ENCODE measurements around the gene WNT4. TPM values are rescaled to one million over a fixed set of nuclear protein-coding genes. Genes with fewer than 3 reads are reported as not detected.

The WNT4 gene
- total RNA-seq, 1 experiment from 2014 or later: not detected

DNA sequence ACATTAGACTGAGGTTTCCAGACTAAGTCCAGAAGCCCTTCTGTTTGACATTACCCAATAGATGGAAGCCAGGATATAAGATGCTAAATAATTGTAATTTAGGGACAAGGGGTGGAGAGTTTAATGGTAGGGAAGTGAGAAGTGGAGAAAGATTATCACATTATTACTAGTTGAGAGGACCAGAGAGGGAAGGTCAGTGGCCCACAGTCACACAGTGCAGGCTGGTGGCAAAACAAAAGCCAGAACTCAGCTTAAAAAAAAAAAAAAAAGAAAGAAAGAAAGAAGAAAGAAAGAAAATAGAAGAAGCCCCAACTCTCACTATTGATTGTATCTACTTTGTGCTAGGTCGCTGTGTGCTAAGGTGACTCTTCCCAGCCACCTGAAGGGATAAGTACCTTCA is 41.6 kb upstream of the WNT4 start:
- no peak for DNase-seq
- Histone ChIP-seq H3K36me3 (ENCODE audit: insufficient read depth, low read length) (no peaks in the 10 kb centered on the region), H3K9me2 (replicated peaks; ENCODE audit: insufficient read depth, low read length) (no peaks in the 10 kb centered on the region), H3K27me3 (ENCODE audit: low read length) (no peaks in the 10 kb centered on the region), H3K79me2 (ENCODE audit: low read length) (no peaks in the 10 kb centered on the region), H3K27ac (ENCODE audit: low read length) (no peak overlapping the region), H3K4me2 (ENCODE audit: low read depth, low read length, poor library complexity, severe bottlenecking) (no peak overlapping the region), H2AFZ (ENCODE audit: low read length) (no peak overlapping the region), H3K9ac (ENCODE audit: low read length) (no peak overlapping the region), H4K20me1 (ENCODE audit: insufficient read depth, low read depth, low read length) (no peaks in the 10 kb centered on the region), H3K4me1 (ENCODE audit: low read length) (peaks cover 23% of the 10 kb centered on the region), H3K4me3 (ENCODE audit: low read length) (no peak overlapping the region), H3K9me3 (ENCODE audit: low read length) (no peaks in the 10 kb centered on the region)

- no peaks in the 10 kb centered on the region for H3K79me2 ChIP-seq (ENCODE audit: low read length)
- H3K36me3 ChIP-seq (ENCODE audit: insufficient read depth, low read length): no peaks in the 10 kb centered on the region
- no peak for DNase-seq
- H3K9me3 ChIP-seq (ENCODE audit: low read length): no peaks in the 10 kb centered on the region
- no peaks in the 10 kb centered on the region for H3K9me2 ChIP-seq (replicated peaks; ENCODE audit: insufficient read depth, low read length)
- H3K4me2 ChIP-seq (ENCODE audit: low read depth, low read length, poor library complexity, severe bottlenecking): no peak overlapping the region
- H3K4me1 ChIP-seq (ENCODE audit: low read length): peaks cover 23% of the 10 kb centered on the region
- no peak overlapping the region for H3K9ac ChIP-seq (ENCODE audit: low read length)
- no peak overlapping the region for H3K4me3 ChIP-seq (ENCODE audit: low read length)
- H3K27ac ChIP-seq (ENCODE audit: low read length): no peak overlapping the region
- no peaks in the 10 kb centered on the region for H4K20me1 ChIP-seq (ENCODE audit: insufficient read depth, low read depth, low read length)
- no peak overlapping the region for H2AFZ ChIP-seq (ENCODE audit: low read length)
- H3K27me3 ChIP-seq (ENCODE audit: low read length): no peaks in the 10 kb centered on the region
These were observed 39.8 kb upstream of the WNT4 start for GRCh38 chr1:22182715-22183114.

GRCh38 chr1:22179197-22179803 is 36.4 kb upstream of the WNT4 start:
- Histone ChIP-seq H3K27me3 (ENCODE audit: low read length) (no peaks in the 10 kb centered on the region), H3K9ac (ENCODE audit: low read length) (no peak overlapping the region), H3K9me2 (replicated peaks; ENCODE audit: insufficient read depth, low read length) (no peaks in the 10 kb centered on the region), H4K20me1 (ENCODE audit: insufficient read depth, low read depth, low read length) (no peaks in the 10 kb centered on the region), H3K79me2 (ENCODE audit: low read length) (no peaks in the 10 kb centered on the region), H3K36me3 (ENCODE audit: insufficient read depth, low read length) (no peaks in the 10 kb centered on the region), H3K4me2 (ENCODE audit: low read depth, low read length, poor library complexity, severe bottlenecking) (no peak overlapping the region), H3K9me3 (ENCODE audit: low read length) (no peaks in the 10 kb centered on the region), H3K4me1 (ENCODE audit: low read length) (peaks cover under 1% of the 10 kb centered on the region; the same call in 1 of the 2 replicates), H2AFZ (ENCODE audit: low read length) (no peak overlapping the region), H3K4me3 (ENCODE audit: low read length) (no peak overlapping the region), H3K27ac (ENCODE audit: low read length) (no peak overlapping the region)
- no peak for DNase-seq

DNA sequence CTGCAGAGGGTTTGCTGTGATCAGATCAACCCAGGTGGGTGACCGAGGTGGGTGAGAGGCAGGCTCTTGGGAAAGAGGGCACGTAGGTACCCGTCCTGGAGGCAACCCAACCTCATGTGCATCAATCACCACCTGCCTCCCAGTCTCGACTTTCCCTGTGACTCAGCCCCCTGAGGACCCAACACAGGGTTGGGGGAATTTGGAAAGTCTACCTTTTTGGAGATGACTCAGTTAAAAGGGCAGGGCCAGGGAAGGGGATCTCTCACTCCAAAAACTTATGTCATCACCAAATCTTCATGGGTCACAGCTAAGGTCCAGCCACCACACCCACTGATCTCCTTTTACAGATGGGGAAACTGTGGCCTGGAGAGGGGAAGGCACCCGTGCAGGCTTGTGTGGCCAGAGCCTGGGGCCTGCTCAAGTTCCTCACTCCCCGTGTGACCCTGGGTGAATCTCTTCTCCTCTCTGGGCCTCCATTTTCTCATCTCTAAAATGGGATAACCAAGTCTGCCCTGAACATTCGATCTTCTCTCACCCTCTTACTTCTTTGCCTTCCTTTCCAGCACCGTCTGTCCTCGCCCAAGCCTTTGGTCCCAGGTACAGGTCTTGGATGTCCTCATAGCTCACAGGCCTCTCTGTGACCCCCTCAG is 34.6 kb upstream of the WNT4 start:
- H3K9me3 ChIP-seq (ENCODE audit: low read length): no peaks in the 10 kb centered on the region
- no peaks in the 10 kb centered on the region for H3K4me1 ChIP-seq (ENCODE audit: low read length)
- no peak overlapping the region for H3K4me3 ChIP-seq (ENCODE audit: low read length)
- no peak overlapping the region for H3K9ac ChIP-seq (ENCODE audit: low read length)
- H4K20me1 ChIP-seq (ENCODE audit: insufficient read depth, low read depth, low read length): no peaks in the 10 kb centered on the region
- H3K79me2 ChIP-seq (ENCODE audit: low read length): no peaks in the 10 kb centered on the region
- H3K36me3 ChIP-seq (ENCODE audit: insufficient read depth, low read length): no peaks in the 10 kb centered on the region
- DNase-seq: no peak
- no peak overlapping the region for H2AFZ ChIP-seq (ENCODE audit: low read length)
- no peaks in the 10 kb centered on the region for H3K27me3 ChIP-seq (ENCODE audit: low read length)
- H3K4me2 ChIP-seq (ENCODE audit: low read depth, low read length, poor library complexity, severe bottlenecking): no peak overlapping the region
- H3K27ac ChIP-seq (ENCODE audit: low read length): no peak overlapping the region
- H3K9me2 ChIP-seq (replicated peaks; ENCODE audit: insufficient read depth, low read length): no peaks in the 10 kb centered on the region

DNA sequence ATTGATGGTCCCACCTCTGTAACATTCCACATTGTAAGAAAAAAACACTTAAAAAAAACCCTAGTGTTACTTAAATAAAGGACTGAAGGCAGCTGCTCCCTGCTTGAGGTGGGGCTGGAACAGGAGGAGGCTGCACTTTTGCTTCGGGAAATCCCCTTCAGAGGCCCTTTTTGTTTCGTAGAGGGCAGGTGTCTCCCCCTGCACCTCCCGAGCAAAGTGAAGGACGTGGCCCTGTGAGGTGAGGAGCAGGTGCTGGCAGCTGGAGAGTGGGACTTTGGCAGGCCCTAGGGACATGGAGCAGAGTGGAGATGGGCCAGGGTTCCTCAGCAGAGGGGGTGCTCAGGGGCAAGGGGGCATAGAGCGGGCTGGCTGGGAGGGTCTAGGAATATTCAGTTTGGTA is 33.4 kb upstream of the WNT4 start:
- Histone ChIP-seq H4K20me1 (ENCODE audit: insufficient read depth, low read depth, low read length) (no peaks in the 10 kb centered on the region), H3K4me3 (ENCODE audit: low read length) (no peak overlapping the region), H3K4me1 (ENCODE audit: low read length) (no peaks in the 10 kb centered on the region), H2AFZ (ENCODE audit: low read length) (no peak overlapping the region), H3K79me2 (ENCODE audit: low read length) (no peaks in the 10 kb centered on the region), H3K27ac (ENCODE audit: low read length) (no peak overlapping the region), H3K27me3 (ENCODE audit: low read length) (no peaks in the 10 kb centered on the region), H3K36me3 (ENCODE audit: insufficient read depth, low read length) (no peaks in the 10 kb centered on the region), H3K9ac (ENCODE audit: low read length) (no peak overlapping the region), H3K4me2 (ENCODE audit: low read depth, low read length, poor library complexity, severe bottlenecking) (no peak overlapping the region), H3K9me2 (replicated peaks; ENCODE audit: insufficient read depth, low read length) (no peaks in the 10 kb centered on the region), H3K9me3 (ENCODE audit: low read length) (no peaks in the 10 kb centered on the region)
- DNase-seq: no peak

DNA sequence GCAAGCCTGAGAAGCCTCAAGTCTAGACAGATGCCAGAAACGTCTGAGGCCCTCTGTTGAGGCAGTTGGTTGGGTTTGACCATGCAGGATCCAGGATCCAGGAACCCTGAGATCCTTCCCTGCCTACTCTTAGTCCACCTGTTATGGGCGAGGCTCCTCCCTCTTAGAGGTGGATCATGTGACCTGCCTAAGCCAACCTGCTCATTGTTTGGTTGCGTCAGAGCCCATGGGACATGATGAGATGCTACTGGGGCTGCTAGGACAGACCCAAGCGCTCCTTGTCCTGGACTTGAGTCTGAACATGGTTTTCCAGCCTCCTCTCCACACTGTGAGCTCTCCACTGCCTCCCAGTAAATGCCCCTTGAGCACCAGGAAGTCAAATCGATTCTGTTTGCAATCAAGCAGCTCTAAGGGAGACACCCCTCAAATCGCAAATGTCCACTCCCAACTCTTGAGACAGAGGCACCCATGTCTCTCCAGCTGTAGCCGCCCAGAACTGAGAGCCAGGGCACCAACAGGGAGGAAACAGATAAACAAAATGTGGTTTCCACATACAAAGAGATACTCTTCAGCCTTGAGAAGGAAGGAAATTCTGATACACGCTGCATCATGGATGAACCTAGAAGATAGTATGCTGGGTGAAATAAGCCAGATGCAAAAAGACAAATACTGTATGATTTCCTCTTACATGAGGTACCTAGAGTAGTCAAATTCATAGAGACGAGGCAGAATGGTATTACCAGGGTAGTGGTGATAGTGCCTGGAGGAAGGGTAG is 31.7 kb upstream of the WNT4 start:
- no peaks in the 10 kb centered on the region for H3K9me3 ChIP-seq (ENCODE audit: low read length)
- H3K9me2 ChIP-seq (replicated peaks; ENCODE audit: insufficient read depth, low read length): no peaks in the 10 kb centered on the region
- no peaks in the 10 kb centered on the region for H3K79me2 ChIP-seq (ENCODE audit: low read length)
- no peak overlapping the region for H3K27ac ChIP-seq (ENCODE audit: low read length)
- H3K27me3 ChIP-seq (ENCODE audit: low read length): no peaks in the 10 kb centered on the region
- H4K20me1 ChIP-seq (ENCODE audit: insufficient read depth, low read depth, low read length): no peaks in the 10 kb centered on the region
- no peaks in the 10 kb centered on the region for H3K36me3 ChIP-seq (ENCODE audit: insufficient read depth, low read length)
- no peak overlapping the region for H3K4me2 ChIP-seq (ENCODE audit: low read depth, low read length, poor library complexity, severe bottlenecking)
- peak; percentile 49 for DNase-seq
- H3K9ac ChIP-seq (ENCODE audit: low read length): no peak overlapping the region
- H3K4me1 ChIP-seq (ENCODE audit: low read length): no peaks in the 10 kb centered on the region
- H2AFZ ChIP-seq (ENCODE audit: low read length): no peak overlapping the region
- no peak overlapping the region for H3K4me3 ChIP-seq (ENCODE audit: low read length)

- no peak overlapping the region for H3K27ac ChIP-seq (ENCODE audit: low read length)
- H3K36me3 ChIP-seq (ENCODE audit: insufficient read depth, low read length): no peaks in the 10 kb centered on the region
- no peaks in the 10 kb centered on the region for H3K79me2 ChIP-seq (ENCODE audit: low read length)
- no peaks in the 10 kb centered on the region for H3K4me1 ChIP-seq (ENCODE audit: low read length)
- no peaks in the 10 kb centered on the region for H3K9me3 ChIP-seq (ENCODE audit: low read length)
- H3K9me2 ChIP-seq (replicated peaks; ENCODE audit: insufficient read depth, low read length): no peaks in the 10 kb centered on the region
- H3K27me3 ChIP-seq (ENCODE audit: low read length): no peaks in the 10 kb centered on the region
- no peak overlapping the region for H3K9ac ChIP-seq (ENCODE audit: low read length)
- no peak overlapping the region for H2AFZ ChIP-seq (ENCODE audit: low read length)
- no peak for DNase-seq
- H4K20me1 ChIP-seq (ENCODE audit: insufficient read depth, low read depth, low read length): no peaks in the 10 kb centered on the region
- H3K4me2 ChIP-seq (ENCODE audit: low read depth, low read length, poor library complexity, severe bottlenecking): no peak overlapping the region
- H3K4me3 ChIP-seq (ENCODE audit: low read length): no peak overlapping the region
These were observed 29.2 kb upstream of the WNT4 start for GRCh38 chr1:22171951-22172715.

GRCh38 chr1:22169816-22170215 is 26.9 kb upstream of the WNT4 start:
- H3K9me3 ChIP-seq (ENCODE audit: low read length): no peaks in the 10 kb centered on the region
- H3K4me1 ChIP-seq (ENCODE audit: low read length): no peaks in the 10 kb centered on the region
- no peak overlapping the region for H3K4me2 ChIP-seq (ENCODE audit: low read depth, low read length, poor library complexity, severe bottlenecking)
- no peaks in the 10 kb centered on the region for H3K36me3 ChIP-seq (ENCODE audit: insufficient read depth, low read length)
- no peaks in the 10 kb centered on the region for H3K27me3 ChIP-seq (ENCODE audit: low read length)
- H3K4me3 ChIP-seq (ENCODE audit: low read length): no peak overlapping the region
- no peaks in the 10 kb centered on the region for H3K79me2 ChIP-seq (ENCODE audit: low read length)
- no peaks in the 10 kb centered on the region for H4K20me1 ChIP-seq (ENCODE audit: insufficient read depth, low read depth, low read length)
- no peak overlapping the region for H2AFZ ChIP-seq (ENCODE audit: low read length)
- DNase-seq: no peak
- no peak overlapping the region for H3K27ac ChIP-seq (ENCODE audit: low read length)
- no peak overlapping the region for H3K9ac ChIP-seq (ENCODE audit: low read length)
- H3K9me2 ChIP-seq (replicated peaks; ENCODE audit: insufficient read depth, low read length): no peaks in the 10 kb centered on the region
